Measurements from ENCODE around the gene EPB41L1.

- no peak for TF ChIP-seq CTCF (conservative IDR thresholded peaks at IDR 0.05)
- TF ChIP-seq EZH2 (IDR thresholded peaks at IDR 0.05; ENCODE audit: low read depth), result no peak
Observed at GRCh38 chr20:36203861-36204260, 49.3 kb downstream of the EPB41L1 start.
